B cell (primary cell): ENCODE measurements around the gene HADHB. TPM values are rescaled to one million over a fixed set of nuclear protein-coding genes. Genes with fewer than 3 reads are reported as not detected.

ENCODE experiments used
- ATAC-seq: fragments of 200-7000 bp; cut with Tn5 transposase; one replicate; pipeline ENCODE4 v1.10.0; 2021; ENCODE audit warnings: low read depth, mild to moderate bottlenecking, moderate number of reproducible peaks, moderate library complexity
- CTCF ChIA-PET: fragments of 350-600 bp; sonication (Branson Sonifier 250); formaldehyde crosslinking; loops from one replicate; lab custom pipeline; 2021; ENCODE audit warnings: antibody characterized with exemption, inconsistent platforms; lab: Charles Lee
- POLR2A ChIA-PET: fragments of 350-600 bp; sonication (Branson Sonifier 250); formaldehyde crosslinking; loops from one replicate; lab custom pipeline; 2021; ENCODE audit warnings: antibody characterized with exemption; lab: Charles Lee
- DNase-seq: peaks from one replicate; pipeline ENCODE4 v3.0.0; 2013
- H2AFZ ChIP-seq: 2 replicates; pipeline ENCODE4 v1.6.1; 2012; ENCODE audit warnings: mild to moderate bottlenecking, low read depth, low read length; ENCODE audit not compliant: insufficient read depth, poor library complexity, severe bottlenecking
- H3K27ac ChIP-seq, 2 donors: 1 replicate in 1 of 2; 2 replicates in 1 of 2; pipeline ENCODE4 v1.5.1; 2012 to 2013; ENCODE audit warnings: low read length in 2 of 2, mild to moderate bottlenecking in 2 of 2, moderate library complexity in 1 of 2
- H3K27me3 ChIP-seq, 4 experiments: fragments of 200-600 bp in 1 of 4; sonication (generic) in 1 of 4; replicated peaks in 1 of 4; 1 replicate in 2 of 4; 2 replicates in 2 of 4; pipeline versions ENCODE4 v1.6.1 to v1.7.0; 2013 to 2016; ENCODE audit warnings: low read length in 3 of 4, mild to moderate bottlenecking in 2 of 4, mixed read lengths in 1 of 4, moderate library complexity in 1 of 4; ENCODE audit not compliant: insufficient read depth in 4 of 4, control insufficient read depth in 3 of 4; ENCODE audit errors: control extremely low read depth in 1 of 4
- H3K36me3 ChIP-seq, 2 experiments: replicated peaks in 1 of 2; 1 replicate in 1 of 2; 2 replicates in 1 of 2; pipeline versions ENCODE4 v1.6.1 to v1.7.1; 2013; ENCODE audit warnings: low read length in 1 of 2; ENCODE audit not compliant: insufficient read depth in 2 of 2, control insufficient read depth in 1 of 2; ENCODE audit errors: control extremely low read depth in 1 of 2, extremely low read depth in 1 of 2
- H3K4me1 ChIP-seq, 2 donors: fragments of 200-600 bp in 1 of 2; sonication (generic) in 1 of 2; 1 replicate in 1 of 2; 2 replicates in 1 of 2; pipeline versions ENCODE4 v1.5.1 to v1.6.1; 2013 to 2017; ENCODE audit warnings: low read length in 2 of 2; ENCODE audit not compliant: control insufficient read depth in 2 of 2, insufficient read depth in 2 of 2
- H3K4me2 ChIP-seq: replicated peaks from 2 replicates; pipeline ENCODE3; 2012; ENCODE audit warnings: mild to moderate bottlenecking, low read depth, low read length; ENCODE audit not compliant: poor library complexity, severe bottlenecking
- H3K4me3 ChIP-seq, 5 experiments: fragments of 200-600 bp in 1 of 5; sonication (generic) in 1 of 5; 1 replicate in 3 of 5; 2 replicates in 2 of 5; pipeline versions ENCODE4 v1.5.1 to v1.7.0; 2011 to 2016; ENCODE audit warnings: low read length in 4 of 5, mild to moderate bottlenecking in 4 of 5, low read depth in 2 of 5, control low read depth in 1 of 5, moderate library complexity in 1 of 5; ENCODE audit not compliant: insufficient read depth in 1 of 5; ENCODE audit errors: control extremely low read depth in 1 of 5, extremely low read depth in 1 of 5
- H3K79me2 ChIP-seq: fragments of 200-600 bp; sonication (generic); one replicate; pipeline ENCODE4 v1.6.0; 2016; ENCODE audit warnings: low read length; ENCODE audit not compliant: control insufficient read depth, insufficient read depth
- H3K9ac ChIP-seq: fragments of 200-600 bp; sonication (generic); 2 replicates; pipeline ENCODE4 v1.6.1; 2017; ENCODE audit warnings: mild to moderate bottlenecking, low read length, moderate library complexity
- H3K9me3 ChIP-seq, 3 donors: one replicate each; pipeline versions ENCODE4 v1.6.1 to v1.7.1; 2013; ENCODE audit warnings: low read length in 2 of 3; ENCODE audit not compliant: control insufficient read depth in 2 of 3, insufficient read depth in 1 of 3; ENCODE audit errors: control extremely low read depth in 1 of 3
- H4K20me1 ChIP-seq: 2 replicates; pipeline ENCODE4 v1.6.0; 2012; ENCODE audit warnings: mild to moderate bottlenecking, low read length; ENCODE audit not compliant: insufficient read depth, control insufficient read depth, poor library complexity, severe bottlenecking
- H3K27ac Mint-ChIP-seq: one replicate; pipeline ENCODE4 v1.8.0; 2021; ENCODE audit warnings: mixed read lengths
- H3K27me3 Mint-ChIP-seq: one replicate; pipeline ENCODE4 v1.8.0; 2021; ENCODE audit warnings: mixed read lengths
- H3K4me1 Mint-ChIP-seq: one replicate; pipeline ENCODE4 v1.8.0; 2021; ENCODE audit warnings: mixed read lengths
- H3K4me3 Mint-ChIP-seq: one replicate; pipeline ENCODE4 v1.8.0; 2021; ENCODE audit warnings: mixed read lengths
- H3K9me3 Mint-ChIP-seq: one replicate; pipeline ENCODE4 v1.8.0; 2022; ENCODE audit warnings: mixed read lengths; ENCODE audit not compliant: insufficient read depth
- EZH2 ChIP-seq: IDR thresholded peaks from 2 replicates; pipeline ENCODE4 v1.6.1; 2012; ENCODE audit warnings: borderline replicate concordance, low read depth, mild to moderate bottlenecking, moderate library complexity, low read length; ENCODE audit not compliant: insufficient read depth, poor library complexity, severe bottlenecking
- WGBS: methylation state at CpG from one replicate; pipeline ENCODE4 v1.1.5; 2013; ENCODE audit warnings: missing lambda C conversion rate; ENCODE audit not compliant: insufficient coverage; 5-methylcytosine and 5-hydroxymethylcytosine counted together
- intact Hi-C: fragments of 100-400 bp; cut with micrococcal nuclease; formaldehyde crosslinking; loops from one replicate; pipeline ENCODE4 v1.10.0; 2022
- polyA plus RNA-seq: library from polyadenylated mRNA; depleted of rRNA; stranded (reverse); fragments of >200 nt; gene quantifications from 2 replicates; pipeline ENCODE4 v1.2.3, GENCODE V29; 2012
- total RNA-seq, 2 donors: library from RNA; stranded (reverse); fragments of 120-200 nt in 1 of 2; gene quantifications; 1 replicate in 1 of 2; 2 replicates in 1 of 2; pipeline versions ENCODE4 v1.2.3 to v1.2.4, GENCODE V29; 2013 to 2022
- TF ChIP-seq, protein P1 (sequence below): fragments of 200-600 bp; IDR thresholded peaks from one replicate; pipeline ENCODE4 v1.8.0; 2022; ENCODE audit warnings: antibody characterized with exemption, mild to moderate bottlenecking

HADHB gene
- total and polyA plus RNA-seq, 2 donors (not counting 1 experiment from before 2014, with no cell fraction given) = 40.6 to 64.2 TPM

DNA sequence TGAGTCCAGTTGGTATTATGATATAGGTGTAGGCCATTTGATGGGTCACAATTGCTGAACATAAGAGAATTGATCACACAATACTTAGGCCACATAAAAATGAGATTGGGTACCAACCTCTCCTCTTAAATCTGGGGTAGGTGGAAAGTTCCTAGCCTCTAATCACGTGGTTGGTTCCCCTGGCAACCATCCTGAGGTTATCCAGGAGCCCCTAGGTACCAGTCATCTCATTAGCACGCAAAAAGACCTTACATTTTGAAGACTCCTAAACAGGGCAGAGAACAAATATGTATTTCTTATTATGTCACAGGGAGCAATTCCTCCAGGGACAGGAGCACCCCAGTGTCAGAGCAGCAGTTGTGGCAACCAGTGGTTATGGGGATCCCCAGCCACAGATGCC lies 88.6 kb downstream of the HADHB start:
- DNase-seq (no peak), ATAC-seq (no peak)
- Histone ChIP-seq H3K4me2 (no peak overlapping the region), H4K20me1 (no peaks in the 10 kb centered on the region), H3K79me2 (no peaks in the 10 kb centered on the region), H3K9ac (no peak overlapping the region), H3K27me3 (no peaks in the 10 kb centered on the region), H3K36me3 (no peaks in the 10 kb centered on the region), H3K4me1 (peaks cover 2 to 5% of the 10 kb centered on the region in 2 donors), H3K4me3 (no peak overlapping the region), H3K27ac (no peak overlapping the region), H3K9me3 (no peaks in the 10 kb centered on the region), H2AFZ (no peak overlapping the region)
- TF ChIP-seq, protein P1, sequence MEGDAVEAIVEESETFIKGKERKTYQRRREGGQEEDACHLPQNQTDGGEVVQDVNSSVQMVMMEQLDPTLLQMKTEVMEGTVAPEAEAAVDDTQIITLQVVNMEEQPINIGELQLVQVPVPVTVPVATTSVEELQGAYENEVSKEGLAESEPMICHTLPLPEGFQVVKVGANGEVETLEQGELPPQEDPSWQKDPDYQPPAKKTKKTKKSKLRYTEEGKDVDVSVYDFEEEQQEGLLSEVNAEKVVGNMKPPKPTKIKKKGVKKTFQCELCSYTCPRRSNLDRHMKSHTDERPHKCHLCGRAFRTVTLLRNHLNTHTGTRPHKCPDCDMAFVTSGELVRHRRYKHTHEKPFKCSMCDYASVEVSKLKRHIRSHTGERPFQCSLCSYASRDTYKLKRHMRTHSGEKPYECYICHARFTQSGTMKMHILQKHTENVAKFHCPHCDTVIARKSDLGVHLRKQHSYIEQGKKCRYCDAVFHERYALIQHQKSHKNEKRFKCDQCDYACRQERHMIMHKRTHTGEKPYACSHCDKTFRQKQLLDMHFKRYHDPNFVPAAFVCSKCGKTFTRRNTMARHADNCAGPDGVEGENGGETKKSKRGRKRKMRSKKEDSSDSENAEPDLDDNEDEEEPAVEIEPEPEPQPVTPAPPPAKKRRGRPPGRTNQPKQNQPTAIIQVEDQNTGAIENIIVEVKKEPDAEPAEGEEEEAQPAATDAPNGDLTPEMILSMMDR = no peak
- TF ChIP-seq EZH2 = no peak
- Mint-ChIP-seq H3K9me3 (no peaks in the 10 kb centered on the region), H3K27me3 (no peaks in the 10 kb centered on the region), H3K4me3 (no peak overlapping the region), H3K4me1 (peaks cover 6% of the 10 kb centered on the region), H3K27ac (no peak overlapping the region)
- no CpG with 5 or more reads among the region's 2 CpGs for WGBS
- intact Hi-C loops = no loop called here
- ChIA-PET CTCF (no interaction called here), POLR2A (no interaction called here)

DNA sequence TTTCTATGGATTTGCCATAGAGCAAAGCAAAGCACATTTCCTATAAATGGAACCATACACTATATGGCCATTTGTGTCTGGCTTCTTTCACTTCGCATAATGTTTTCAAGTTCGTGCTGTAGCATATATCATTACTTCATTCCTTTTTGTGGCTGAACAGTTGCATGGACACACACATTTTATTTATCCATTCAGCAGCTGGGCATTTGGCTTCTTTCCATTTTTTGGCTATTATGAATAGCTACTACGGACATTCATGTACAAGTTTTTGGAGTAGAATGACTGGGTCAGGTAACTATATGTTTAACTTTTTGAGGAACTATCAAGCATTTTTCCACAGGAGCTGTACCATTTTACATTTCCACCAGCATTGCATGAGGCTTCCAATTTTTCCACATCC lies 90.5 kb downstream of the HADHB start:
- intact Hi-C loops = no loop called here
- POLR2A ChIA-PET = no interaction called here
- Histone ChIP-seq H3K36me3 (no peaks in the 10 kb centered on the region), H3K9ac (no peak overlapping the region), H3K79me2 (no peaks in the 10 kb centered on the region), H3K4me1 (peaks cover 0 to under 1% of the 10 kb centered on the region in 2 donors), H4K20me1 (no peaks in the 10 kb centered on the region), H3K4me3 (no peak overlapping the region), H2AFZ (no peak overlapping the region), H3K27ac (no peak overlapping the region), H3K9me3 (no peaks in the 10 kb centered on the region), H3K27me3 (no peaks in the 10 kb centered on the region), H3K4me2 (no peak overlapping the region)
- WGBS = 83% methylated on average over 2 of the region's 3 CpGs
- H3K27ac Mint-ChIP-seq = no peak overlapping the region
- DNase-seq = no peak
- TF ChIP-seq, protein P1 = no peak
- no peak for TF ChIP-seq EZH2
- H3K4me3 Mint-ChIP-seq = no peak overlapping the region
- CTCF ChIA-PET = no interaction called here
- no peaks in the 10 kb centered on the region for H3K9me3 Mint-ChIP-seq
- no peak for ATAC-seq
- no peaks in the 10 kb centered on the region for H3K27me3 Mint-ChIP-seq
- H3K4me1 Mint-ChIP-seq = no peaks in the 10 kb centered on the region
